GM23248 (cell line): ENCODE data around the gene METTL22.

Experiments
- EZH2 ChIP-seq: fragments of 200-600 bp; sonication (generic); IDR thresholded peaks from 2 replicates; pipeline ENCODE4 v1.6.1; 2018; ENCODE audit warnings: antibody characterized with exemption, mild to moderate bottlenecking; ENCODE audit not compliant: insufficient read depth, poor library complexity, severe bottlenecking
- EZH2phosphoT487 ChIP-seq: fragments of 200-600 bp; sonication (generic); IDR thresholded peaks from 2 replicates; pipeline ENCODE4 v1.6.1; 2018; ENCODE audit warnings: antibody characterized with exemption, moderate library complexity, mild to moderate bottlenecking, low read depth; ENCODE audit not compliant: insufficient read depth

GRCh38 chr16:8685617-8686016, 64.1 kb downstream of the METTL22 start:
- TF ChIP-seq EZH2 (no peak), EZH2phosphoT487 (no peak)
